Left lobe of liver (tissue), 2 donors: ENCODE measurements around the gene BAMBI. TPM values are rescaled to one million over a fixed set of nuclear protein-coding genes. Genes with fewer than 3 reads are reported as not detected.
"Not testable (repeated sequence)": the region's sequence is repeated elsewhere in the genome, so short reads cannot be mapped to it uniquely, and the experiment has no call there.

Source experiments
- ATAC-seq: fragments of 200-7000 bp; cut with Tn5 transposase; one replicate; pipeline ENCODE4 v1.9.1; 2020; ENCODE audit warnings: mild to moderate bottlenecking, moderate library complexity
- DNase-seq: peaks from one replicate; pipeline ENCODE4 v3.0.0-alpha.2; 2020; ENCODE audit warnings: low spot score
- total RNA-seq: library from RNA; stranded (reverse); gene quantifications from one replicate; pipeline ENCODE4 v1.2.1, GENCODE V29; 2021
- donor health status: DM: no; HTN: no; CAD: no; lungs with moderate emphysema.
- donor health status: DM: no; HTN: yes; CAD: no.

BAMBI gene, protein sequence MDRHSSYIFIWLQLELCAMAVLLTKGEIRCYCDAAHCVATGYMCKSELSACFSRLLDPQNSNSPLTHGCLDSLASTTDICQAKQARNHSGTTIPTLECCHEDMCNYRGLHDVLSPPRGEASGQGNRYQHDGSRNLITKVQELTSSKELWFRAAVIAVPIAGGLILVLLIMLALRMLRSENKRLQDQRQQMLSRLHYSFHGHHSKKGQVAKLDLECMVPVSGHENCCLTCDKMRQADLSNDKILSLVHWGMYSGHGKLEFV
- total RNA-seq, result 7.7 TPM

DNA sequence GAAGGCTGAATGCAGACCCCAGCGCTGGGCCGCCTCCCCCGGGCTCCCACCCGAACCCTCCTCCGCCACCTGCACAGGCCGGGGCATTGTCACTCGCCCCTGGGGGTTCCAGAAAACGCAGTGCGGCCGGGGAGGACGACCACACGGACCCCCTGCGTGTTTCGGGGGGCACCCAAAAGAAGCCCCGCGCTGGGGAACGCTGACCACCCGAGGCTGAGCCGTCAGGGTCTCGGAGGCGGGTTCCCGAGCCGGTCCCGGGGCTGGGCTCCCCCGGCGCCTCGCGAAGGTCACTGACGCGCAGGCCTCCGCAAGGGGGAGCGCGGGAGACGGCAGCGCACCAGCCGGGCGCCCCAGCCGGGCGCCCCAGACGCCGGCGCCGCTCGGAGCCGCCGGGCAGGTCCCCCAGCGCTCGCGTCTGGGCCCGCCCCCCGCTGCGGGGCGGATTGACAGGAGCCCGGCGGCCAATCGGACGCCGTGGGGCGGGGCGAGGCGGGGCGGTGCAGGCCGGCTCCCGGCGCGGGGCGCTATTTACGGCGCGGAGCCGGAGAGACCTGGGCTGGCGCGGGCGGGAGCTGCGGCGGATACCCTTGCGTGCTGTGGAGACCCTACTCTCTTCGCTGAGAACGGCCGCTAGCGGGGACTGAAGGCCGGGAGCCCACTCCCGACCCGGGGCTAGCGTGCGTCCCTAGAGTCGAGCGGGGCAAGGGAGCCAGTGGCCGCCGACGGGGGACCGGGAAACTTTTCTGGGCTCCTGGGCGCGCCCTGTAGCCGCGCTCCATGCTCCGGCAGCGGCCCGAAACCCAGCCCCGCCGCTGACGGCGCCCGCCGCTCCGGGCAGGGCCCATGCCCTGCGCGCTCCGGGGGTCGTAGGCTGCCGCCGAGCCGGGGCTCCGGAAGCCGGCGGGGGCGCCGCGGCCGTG, at the start of gene BAMBI:
Gene BAMBI, plus strand, starts transcription at position 554 of the 920 bp plus-strand sequence. CDS start 377 bp downstream, outside the sequence.
- DNase-seq (peak; percentile 96), ATAC-seq (peak; percentile 91)

DNA sequence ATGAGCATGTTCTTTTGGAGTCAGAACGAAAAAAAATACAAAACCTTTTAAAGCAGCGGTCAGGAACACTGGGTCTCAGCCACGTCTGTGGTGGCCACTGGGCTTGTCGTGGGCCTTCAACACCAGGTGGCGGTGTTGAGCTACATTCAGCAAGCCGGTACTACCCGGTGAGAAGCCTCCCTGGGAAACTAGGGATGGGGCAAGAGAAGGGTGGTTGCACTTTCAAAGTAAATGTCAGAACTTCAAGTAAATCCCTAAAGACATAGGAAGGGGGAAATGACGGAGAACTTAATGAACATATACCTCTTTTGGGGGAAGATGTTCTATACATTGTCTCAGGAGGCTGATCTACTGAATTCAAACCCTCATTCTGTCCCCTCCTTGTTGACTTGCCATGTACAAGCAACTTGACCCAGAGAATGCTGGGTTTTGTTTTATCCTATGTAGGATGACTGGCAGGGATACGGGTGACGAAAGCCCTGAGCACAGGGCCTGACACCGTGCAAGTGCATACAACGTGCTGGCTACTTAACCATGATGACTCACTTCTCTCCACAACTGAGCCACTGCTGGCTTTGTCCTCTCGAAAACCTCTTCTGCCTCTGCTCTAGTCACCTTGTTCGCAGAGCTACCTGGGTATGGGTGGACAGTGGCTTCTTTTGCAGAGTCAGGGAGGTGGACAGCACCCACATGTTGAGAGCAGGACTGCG, 49.0 kb upstream of the BAMBI start:
- ATAC-seq (peak; percentile 97), DNase-seq (peak; percentile 78)

DNA sequence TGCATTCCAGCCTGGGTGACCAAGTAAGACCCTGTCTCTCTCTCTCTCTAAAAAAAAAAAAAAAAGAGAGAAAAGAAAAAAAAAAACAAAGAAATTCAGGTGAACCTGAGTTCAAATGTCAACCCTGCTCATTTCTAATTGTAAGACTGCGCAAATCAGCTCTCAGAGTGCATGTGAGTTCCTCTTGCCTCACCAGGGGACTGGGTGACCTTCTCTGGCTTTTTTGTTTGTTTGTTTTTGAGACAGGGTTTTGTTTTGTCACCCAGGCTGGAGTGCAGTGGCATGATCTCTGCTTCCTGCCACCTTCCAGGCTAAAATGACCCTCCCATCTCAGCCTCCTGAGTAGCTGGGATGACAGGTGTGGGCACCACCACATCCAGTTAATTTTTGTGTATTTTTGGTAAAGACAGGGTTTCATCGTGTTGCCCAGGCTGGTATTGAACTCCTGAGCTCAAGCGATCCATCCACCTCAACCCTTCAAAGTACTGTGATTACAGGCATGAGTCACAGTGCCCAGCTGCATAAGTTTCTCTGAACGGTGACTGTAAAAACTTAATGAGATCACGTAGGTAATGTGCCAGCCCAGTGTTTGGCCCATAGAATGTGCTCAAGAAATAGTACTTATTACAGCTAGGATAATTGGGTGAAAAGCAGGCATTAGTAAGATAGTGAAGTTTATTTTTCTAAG, 45.3 kb upstream of the BAMBI start:
- DNase-seq (no peak), ATAC-seq (peak; percentile 52)

DNA sequence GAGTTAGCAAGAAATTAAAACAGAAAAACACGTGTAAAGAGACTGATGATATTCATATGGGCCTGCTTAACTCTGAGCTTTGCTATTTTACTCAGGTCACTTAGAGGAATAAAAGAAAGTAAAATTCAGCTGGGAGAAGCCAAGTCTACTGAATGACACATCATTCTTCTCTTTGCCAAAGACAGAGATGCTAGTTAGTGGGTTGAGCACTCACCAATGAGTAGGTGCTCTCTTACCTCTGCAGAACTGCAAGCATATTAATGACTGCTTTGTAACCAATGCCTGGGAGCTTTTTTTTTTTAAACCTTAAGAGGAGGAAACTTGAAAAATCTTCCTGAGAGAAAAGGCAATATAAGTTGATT, 44.8 kb upstream of the BAMBI start:
- DNase-seq (no peak), ATAC-seq (no peak)

DNA sequence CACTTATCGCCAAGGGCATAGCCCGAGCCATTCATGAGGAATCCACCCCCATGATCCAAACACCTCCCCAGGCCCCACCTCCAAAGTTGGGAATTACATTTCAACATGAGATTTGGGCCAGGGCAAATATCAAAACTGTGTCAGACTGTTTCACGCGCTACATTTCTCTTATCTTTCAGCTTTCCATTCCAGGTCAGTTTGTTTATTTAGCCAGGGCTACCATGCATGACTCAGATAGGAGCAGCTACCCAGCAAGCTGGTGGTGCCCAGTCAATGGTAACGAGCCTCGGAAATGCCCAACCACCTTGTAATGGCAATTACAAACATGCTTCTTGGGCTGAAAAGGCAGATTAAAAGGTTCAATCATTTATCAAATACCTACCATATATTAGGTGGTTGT, 43.6 kb upstream of the BAMBI start:
- ATAC-seq (peak; percentile 60), DNase-seq (no peak)

DNA sequence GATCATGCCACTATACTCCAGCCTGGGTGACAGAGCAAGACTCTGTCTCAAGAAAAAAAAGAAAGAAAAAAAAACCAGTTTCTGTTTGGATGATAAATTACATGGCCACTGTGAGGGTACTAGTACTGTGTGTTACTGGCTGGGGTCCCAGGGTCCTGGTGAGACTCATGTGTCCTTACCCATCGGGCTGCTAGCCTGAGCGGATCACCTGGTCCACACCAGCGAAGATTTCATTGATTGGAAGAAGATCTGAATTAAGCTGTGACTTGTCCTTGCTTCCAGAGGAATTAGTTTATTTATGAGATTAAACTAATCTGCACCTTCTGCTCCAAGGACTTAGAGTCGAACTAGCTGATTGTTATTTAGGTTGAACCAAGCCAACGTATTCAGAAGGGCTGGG, 40.0 kb upstream of the BAMBI start:
- no peak for ATAC-seq

DNA sequence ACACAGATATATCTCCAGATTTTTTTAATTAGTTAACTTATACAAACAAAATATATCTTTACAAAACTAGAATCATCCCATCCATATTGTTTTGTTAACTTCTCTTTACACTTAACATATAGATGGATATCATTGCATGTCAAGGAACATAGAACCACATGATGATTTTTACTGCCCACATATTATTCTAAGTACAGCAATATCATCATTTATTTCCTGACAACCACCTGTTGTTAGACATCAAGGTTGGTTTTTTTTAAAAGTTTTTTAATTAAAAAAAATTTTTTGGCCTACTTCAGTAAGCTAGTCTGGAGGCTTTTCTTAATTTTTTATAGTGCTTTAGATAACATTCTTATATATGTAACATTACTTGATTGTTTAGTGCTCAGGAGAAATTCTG, 38.9 kb upstream of the BAMBI start:
- no peak for ATAC-seq

More for the DNA sequence above, 40.0 kb upstream of the BAMBI start:
- no peak for DNase-seq

DNA sequence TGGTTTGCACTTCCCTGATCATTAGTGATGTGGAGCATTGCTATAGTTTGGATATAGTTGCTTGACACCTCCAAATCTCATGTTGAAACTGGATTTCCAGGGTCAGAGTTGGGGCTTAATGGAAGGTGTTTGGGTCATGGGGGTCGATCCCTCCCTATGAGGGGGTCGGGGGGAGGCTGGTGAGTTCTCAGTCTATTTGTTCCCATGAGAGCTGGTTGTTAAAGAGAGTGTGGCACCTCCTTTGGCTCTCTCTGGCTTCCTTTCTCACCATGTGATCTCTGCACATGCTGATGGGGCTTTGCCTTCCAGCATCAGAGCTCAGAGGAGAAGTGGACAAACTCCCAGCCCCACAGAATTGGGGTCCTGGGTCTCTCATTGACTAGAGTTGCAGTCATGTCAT, 36.8 kb upstream of the BAMBI start:
- ATAC-seq (no peak), DNase-seq (no peak)

More for the DNA sequence above, 38.9 kb upstream of the BAMBI start:
- DNase-seq, result no peak

DNA sequence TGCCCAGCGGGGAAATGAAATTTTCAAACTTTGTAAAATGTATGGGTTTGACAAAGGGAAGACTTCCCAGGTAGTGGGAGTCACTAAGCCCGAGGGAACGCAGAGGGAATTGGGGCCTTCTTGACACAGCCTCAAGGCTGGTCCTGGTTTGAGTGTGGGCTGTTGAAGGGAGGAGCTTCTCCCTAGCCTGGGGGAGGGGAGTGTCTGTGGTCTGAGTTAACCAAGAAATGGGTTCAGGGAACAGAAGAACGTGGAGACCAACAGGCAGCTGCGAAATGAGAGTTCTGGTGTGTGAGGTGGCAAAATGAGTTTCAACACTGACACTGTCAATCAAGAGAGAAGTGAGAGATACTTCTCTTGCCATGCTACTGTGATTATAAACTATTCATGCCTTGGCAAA, 32.7 kb upstream of the BAMBI start:
- DNase-seq (no peak), ATAC-seq (no peak)

DNA sequence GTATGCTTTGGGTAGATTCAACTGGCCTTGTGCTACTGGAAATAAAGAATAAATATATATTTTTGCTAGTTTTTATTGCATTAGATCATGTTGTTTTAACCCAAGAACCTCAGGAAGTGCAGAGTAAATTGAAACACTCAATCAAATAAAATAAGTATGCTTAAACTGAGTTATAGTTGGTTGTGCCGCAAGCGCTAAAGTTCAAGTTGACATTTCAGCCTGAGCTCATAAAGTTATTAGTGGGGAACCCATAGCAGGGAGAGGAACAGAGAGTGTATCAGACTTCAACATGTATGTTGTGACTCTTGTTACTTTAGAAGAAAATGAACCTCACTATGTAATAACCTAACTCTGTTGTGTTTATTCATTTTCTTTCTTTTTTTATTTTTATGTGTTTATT, 25.2 kb upstream of the BAMBI start:
- ATAC-seq, result no peak
- no peak for DNase-seq

DNA sequence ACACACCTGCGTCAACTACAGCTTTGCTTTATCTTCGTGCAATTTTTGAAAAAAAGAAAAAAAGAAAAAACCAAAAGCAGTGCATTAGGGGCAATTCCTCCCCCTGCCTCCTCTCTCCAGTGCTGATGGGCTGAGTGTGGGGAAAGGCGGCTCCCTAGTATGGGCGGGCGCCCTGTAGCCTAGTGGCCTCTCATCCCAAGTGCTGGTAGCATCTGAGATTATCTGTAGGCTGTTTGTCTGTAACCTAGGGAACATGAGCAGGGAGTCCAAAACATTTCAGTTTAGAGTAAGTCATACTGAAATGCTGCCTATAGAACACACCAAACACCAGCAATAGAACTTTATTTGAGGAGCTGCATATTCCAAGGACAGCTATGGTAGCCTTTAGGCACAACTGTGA, 24.6 kb upstream of the BAMBI start:
- no peak for DNase-seq
- no peak for ATAC-seq

DNA sequence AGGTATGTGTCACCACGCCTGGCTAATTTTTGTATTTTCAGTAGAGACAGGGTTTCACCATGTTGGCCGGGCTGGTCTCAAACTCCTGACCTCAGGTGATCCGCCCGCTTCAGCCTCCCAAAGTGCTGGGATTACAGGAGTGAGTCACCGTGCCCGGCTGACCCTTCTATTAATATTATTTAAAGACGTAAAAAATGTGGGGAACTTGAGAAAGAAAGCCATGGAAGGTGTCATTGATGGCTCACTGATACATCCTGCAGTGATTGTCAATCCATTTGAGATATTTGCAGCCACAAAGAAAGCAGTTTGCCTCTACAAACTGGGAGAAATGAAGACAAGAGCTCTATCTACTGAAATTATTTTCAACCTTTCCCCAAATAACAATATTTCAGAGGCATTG, 18.5 kb upstream of the BAMBI start:
- not testable (repeated sequence) for ATAC-seq, DNase-seq

DNA sequence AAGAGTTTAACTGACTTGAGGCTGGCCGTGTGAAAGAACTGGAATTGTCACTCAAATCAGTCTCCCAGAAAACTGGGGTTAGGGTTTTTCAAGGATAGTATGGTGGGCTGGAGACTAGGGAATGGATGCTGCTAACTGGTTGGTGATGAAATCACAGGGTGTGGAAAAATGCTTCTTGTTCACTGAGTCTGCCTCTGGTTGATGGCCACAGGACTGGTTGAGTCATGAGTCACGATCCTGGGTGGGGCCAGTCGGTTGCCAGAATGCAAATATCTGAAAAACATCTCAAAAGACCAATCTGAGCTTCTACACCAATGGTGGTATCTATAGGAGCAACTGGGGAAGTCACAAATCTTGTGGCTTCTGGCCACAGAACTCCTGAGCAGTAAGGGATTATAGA, 16.3 kb upstream of the BAMBI start:
- DNase-seq, result no peak
- ATAC-seq, result no peak

DNA sequence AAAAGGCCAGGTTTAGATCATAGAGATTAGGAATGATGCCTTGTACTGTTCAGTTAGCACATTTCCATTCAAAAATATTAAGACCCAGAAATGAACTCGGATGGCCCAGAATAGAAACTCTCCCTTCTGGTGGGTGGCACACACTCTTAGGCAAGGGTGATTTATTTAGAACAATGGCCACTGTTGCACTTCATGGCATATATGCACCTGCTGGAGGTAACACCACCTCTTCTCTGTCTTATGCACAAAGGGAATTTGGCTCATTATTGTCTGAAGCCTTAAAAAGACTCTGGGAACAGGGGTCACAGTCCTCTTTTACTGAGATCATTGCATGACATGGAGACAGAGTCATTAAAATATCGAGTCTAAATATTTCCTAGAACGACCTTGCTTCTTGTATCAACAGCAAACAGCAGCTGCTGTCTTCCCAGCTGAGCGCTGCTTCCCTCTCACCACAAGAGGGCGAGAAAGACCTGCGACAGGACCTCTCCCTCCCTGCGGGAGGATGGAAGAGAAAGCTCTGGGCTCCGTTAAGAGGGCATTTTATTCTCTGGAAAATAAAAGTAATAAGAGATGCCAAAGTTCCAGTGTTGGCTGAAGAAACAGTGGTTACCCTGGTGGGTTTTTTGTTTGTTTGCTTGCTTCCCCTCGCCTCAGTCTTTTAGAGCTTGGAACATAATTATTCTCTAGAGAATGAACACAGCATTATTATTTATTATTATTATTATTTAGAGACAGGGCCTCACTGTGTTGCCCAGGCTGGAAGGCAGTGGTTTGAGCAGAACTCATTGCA, 13.5 kb upstream of the BAMBI start:
- ATAC-seq (peak; percentile 99), DNase-seq (peak; percentile 80)

DNA sequence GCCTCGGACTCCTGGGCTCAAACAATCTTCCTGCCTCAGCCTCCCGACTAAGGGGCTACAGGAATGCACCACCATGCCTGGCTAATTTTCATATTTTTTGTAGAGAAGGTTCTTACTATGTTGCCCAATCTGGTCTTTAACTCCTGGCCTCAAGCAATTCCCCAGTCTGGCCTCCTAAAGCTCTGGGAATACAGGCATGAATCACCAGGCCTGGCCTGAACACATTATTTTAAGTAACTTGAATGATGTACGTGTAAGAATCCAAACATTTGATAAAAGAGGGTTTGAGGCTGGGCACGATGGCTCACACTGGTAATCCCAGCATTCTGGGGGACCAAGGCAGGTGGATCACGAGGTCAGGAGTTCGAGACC, 13.0 kb upstream of the BAMBI start:
- ATAC-seq (no peak), DNase-seq (no peak)

DNA sequence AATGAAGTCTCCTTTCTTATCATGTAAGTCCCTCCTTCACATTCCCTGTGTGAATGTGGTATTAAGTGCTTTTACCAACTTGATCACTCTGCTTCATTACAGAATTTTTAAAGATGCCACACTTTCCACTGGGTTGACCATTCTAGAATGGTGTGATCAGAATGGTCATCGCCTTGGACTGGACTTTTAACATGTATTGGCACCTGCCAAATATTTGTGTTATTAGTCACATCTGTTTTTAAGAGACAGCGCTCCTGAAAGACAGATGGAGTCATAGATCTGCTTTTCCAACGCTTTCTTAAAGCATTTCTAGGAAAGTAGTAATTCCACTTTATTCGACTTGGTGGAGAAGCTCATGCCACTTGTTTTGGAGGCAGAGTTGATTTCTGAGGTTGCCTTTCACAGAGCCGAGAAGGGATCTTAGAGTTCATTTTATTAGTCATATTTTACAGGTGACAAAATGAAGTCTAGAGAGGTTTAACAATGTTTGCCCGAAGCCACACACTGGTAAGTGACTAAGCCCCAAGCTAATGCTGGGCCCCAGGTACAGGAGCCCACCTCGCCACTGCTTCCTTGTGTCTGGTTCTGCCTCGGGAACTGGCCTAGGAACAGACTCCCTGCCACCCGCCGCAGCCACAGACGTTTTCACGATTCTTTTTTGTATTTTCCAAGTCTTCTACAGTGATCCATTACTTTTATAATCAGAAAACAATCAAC, 10.4 kb upstream of the BAMBI start:
- ATAC-seq (no peak), DNase-seq (no peak)

DNA sequence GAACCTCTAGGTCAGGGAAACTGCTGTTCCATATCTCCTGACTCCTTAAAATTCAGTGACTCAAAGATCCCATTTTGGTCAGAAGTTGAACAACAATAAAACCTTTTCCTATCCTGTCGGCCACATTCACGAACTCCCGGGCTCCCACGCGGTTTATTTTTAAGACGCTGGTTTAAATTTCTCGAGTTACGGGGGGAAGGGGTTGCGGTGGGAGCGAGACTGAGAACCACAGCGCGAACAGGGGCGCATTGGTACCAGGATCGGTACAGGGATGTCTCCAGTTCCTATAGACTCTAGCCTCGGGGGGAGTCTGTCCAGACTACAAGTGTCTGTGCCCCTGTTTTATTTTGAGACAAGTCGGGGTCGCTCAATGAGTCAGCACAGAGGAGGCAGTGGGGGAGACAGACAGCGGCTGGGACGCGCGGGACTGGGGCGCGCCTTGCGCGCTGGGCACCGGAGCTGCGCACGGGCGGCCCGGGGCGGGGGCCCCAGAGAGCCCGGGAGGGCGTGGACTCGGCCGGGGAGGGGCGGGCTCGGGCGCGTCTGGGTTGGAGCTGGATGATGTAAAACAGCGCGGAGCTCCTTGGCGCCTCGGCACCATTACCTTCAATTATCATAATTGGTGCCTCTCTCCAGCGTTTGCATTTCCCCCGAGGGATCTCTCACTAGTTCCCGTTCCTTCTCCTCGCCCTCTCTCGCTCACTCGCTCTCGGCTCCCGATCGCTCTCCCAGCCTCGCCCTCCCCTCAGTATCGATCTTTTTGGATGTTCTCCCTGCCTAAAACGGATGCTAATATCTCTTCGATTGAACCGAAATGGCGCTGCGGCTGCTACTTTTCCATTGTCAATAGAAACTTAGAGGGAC, 8.7 kb upstream of the BAMBI start:
- DNase-seq (peak; percentile 51), ATAC-seq (peak; percentile 75)
